HEK293 (cell line): Measurements from ENCODE around the gene AIPL1.

Experiments used
- CTCF ChIP-seq: fragments of 450-650 bp; formaldehyde crosslinking; IDR thresholded peaks from 2 replicates; pipeline ENCODE4 v1.5.1; 2016; ENCODE audit warnings: missing biosample characterization, missing genetic modification characterization
- FEZF1 ChIP-seq: fragments of 450-650 bp; formaldehyde crosslinking; IDR thresholded peaks from 2 replicates; pipeline ENCODE4 v1.5.1; 2016; ENCODE audit warnings: missing biosample characterization, missing genetic modification characterization
- PRDM4 ChIP-seq: fragments of 450-650 bp; formaldehyde crosslinking; IDR thresholded peaks from 2 replicates; pipeline ENCODE4 v1.5.1; 2017; ENCODE audit warnings: missing biosample characterization, missing genetic modification characterization
- YY1 ChIP-seq: fragments of 450-650 bp; formaldehyde crosslinking; IDR thresholded peaks from 2 replicates; pipeline ENCODE4 v1.5.1; 2018; ENCODE audit warnings: missing biosample characterization, missing genetic modification characterization
- ZBTB7A ChIP-seq: fragments of 450-650 bp; formaldehyde crosslinking; IDR thresholded peaks from 2 replicates; pipeline ENCODE4 v1.5.1; 2016; ENCODE audit warnings: low read depth, missing biosample characterization, missing genetic modification characterization
- ZEB2 ChIP-seq: fragments of 450-650 bp; formaldehyde crosslinking; IDR thresholded peaks from 2 replicates; pipeline ENCODE4 v1.5.1; 2016; ENCODE audit warnings: missing biosample characterization, missing genetic modification characterization
- ZNF121 ChIP-seq: fragments of 450-650 bp; formaldehyde crosslinking; IDR thresholded peaks from 2 replicates; pipeline ENCODE4 v1.5.1; 2016; ENCODE audit warnings: missing biosample characterization, missing genetic modification characterization
- ZNF140 ChIP-seq: fragments of 450-650 bp; formaldehyde crosslinking; IDR thresholded peaks from 2 replicates; pipeline ENCODE4 v1.5.1; 2016; ENCODE audit warnings: missing biosample characterization, missing genetic modification characterization
- ZNF324 ChIP-seq: fragments of 450-650 bp; formaldehyde crosslinking; IDR thresholded peaks from 2 replicates; pipeline ENCODE4 v1.5.1; 2016; ENCODE audit warnings: missing biosample characterization, missing genetic modification characterization
- ZNF335 ChIP-seq: fragments of 450-650 bp; formaldehyde crosslinking; conservative IDR thresholded peaks from 2 replicates; pipeline ENCODE4 v1.5.1; 2016; ENCODE audit warnings: missing biosample characterization, missing genetic modification characterization
- ZNF670 ChIP-seq: fragments of 450-650 bp; formaldehyde crosslinking; IDR thresholded peaks from 2 replicates; pipeline ENCODE4 v1.5.1; 2016; ENCODE audit warnings: missing biosample characterization, missing genetic modification characterization, low read depth
- ZXDB ChIP-seq: fragments of 450-650 bp; formaldehyde crosslinking; IDR thresholded peaks from 2 replicates; pipeline ENCODE4 v1.5.1; 2016; ENCODE audit warnings: missing biosample characterization, missing genetic modification characterization

- TF ChIP-seq ZNF670 (tag by site-specific recombination): no peak
- no peak for TF ChIP-seq CTCF (tag by site-specific recombination)
- no peak for TF ChIP-seq PRDM4 (tag by site-specific recombination)
- TF ChIP-seq YY1 (tag by site-specific recombination): no peak
- no peak for TF ChIP-seq ZNF324
- no peak for TF ChIP-seq ZEB2 (tag by site-specific recombination)
- TF ChIP-seq ZNF335: no peak
- no peak for TF ChIP-seq ZNF121
- no peak for TF ChIP-seq ZBTB7A
- no peak for TF ChIP-seq ZNF140 (tag by site-specific recombination)
- no peak for TF ChIP-seq ZXDB (tag by site-specific recombination)
- TF ChIP-seq FEZF1: no peak
Observed at GRCh38 chr17:6408276-6408675, 26.6 kb downstream of the AIPL1 start.
